ENCODE results near the gene HBB. TPM values are rescaled to one million over a fixed set of nuclear protein-coding genes. Genes with fewer than 3 reads are reported as not detected.

The HBB gene
- total RNA-seq, 1 donor from 2014 or later = not detected

DNA sequence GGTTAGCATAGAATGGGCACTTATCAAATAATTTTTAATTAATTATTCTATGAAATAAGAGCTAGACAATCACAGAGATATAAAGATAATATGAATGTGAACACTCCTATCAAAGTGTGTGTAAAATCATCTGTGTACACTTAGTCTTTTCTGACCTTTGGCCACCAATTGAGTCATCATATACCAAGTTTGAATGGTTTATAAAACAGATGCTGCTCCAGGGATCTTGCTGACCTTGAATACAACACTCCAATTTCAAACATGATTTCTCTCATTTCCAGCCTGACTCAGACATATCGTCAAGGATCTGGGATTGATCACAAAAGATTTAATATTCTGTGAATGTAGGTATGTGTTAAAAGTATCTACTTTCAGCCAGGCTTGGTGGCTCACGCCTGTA is 23.5 kb downstream of the HBB start:
- no peak overlapping the region for H3K4me3 ChIP-seq (ENCODE audit: low read depth, low read length)
- DNase-seq (ENCODE audit: low read depth) = no peak
- TF ChIP-seq, protein P1, sequence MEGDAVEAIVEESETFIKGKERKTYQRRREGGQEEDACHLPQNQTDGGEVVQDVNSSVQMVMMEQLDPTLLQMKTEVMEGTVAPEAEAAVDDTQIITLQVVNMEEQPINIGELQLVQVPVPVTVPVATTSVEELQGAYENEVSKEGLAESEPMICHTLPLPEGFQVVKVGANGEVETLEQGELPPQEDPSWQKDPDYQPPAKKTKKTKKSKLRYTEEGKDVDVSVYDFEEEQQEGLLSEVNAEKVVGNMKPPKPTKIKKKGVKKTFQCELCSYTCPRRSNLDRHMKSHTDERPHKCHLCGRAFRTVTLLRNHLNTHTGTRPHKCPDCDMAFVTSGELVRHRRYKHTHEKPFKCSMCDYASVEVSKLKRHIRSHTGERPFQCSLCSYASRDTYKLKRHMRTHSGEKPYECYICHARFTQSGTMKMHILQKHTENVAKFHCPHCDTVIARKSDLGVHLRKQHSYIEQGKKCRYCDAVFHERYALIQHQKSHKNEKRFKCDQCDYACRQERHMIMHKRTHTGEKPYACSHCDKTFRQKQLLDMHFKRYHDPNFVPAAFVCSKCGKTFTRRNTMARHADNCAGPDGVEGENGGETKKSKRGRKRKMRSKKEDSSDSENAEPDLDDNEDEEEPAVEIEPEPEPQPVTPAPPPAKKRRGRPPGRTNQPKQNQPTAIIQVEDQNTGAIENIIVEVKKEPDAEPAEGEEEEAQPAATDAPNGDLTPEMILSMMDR (conservative IDR thresholded peaks at IDR 0.05; ENCODE audit: low read depth, low read length) = no peak

DNA sequence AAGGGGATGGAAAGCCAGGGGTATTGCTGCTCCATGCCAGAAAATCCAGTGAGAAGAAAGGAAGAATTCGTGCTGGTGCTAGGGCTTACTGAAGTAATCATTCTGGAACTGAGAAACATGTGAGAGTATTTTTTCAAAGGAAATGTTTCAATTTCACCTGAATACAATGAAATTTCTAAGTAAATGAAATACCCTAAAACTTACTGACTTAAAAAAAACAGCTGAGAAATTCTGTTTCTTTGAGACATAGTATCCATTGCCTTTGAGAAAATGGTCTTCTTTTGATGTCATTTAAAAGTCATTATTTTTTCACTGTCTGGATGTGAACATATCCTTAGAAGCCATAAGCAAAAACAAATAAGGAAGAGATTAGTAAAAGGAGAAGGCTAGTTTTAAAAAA is 26.3 kb downstream of the HBB start, which contains the start of gene OR51V1:
Gene OR51V1, minus strand, starts transcription at position 101 of the 400 bp plus-strand sequence. Its CDS starts 0 bp downstream, at position 101.
- H3K4me3 ChIP-seq (ENCODE audit: low read depth, low read length) = no peak within 1 kb of the TSS
- TF ChIP-seq, protein P1 (conservative IDR thresholded peaks at IDR 0.05; ENCODE audit: low read depth, low read length) = no peak
- DNase-seq (ENCODE audit: low read depth) = no peak

DNA sequence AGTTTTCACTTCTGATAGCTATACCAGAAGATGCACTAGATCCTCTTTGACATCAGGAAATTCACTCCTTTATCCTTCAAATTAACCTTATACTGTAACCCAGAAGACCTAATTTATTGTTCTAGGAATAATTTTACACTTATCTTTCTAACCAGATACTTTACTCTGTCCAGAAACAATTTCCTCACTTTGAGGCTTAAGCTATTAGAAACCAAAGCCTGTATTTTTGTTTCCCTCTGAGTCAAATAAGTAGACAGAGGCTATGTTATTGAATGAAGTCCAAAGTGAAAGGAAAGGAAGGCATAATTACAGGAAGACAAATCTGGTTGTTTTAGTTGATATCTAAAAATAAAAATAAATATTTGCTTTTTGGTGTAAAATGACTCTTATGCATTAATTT is 28.6 kb downstream of the HBB start:
- H3K4me3 ChIP-seq (ENCODE audit: low read depth, low read length) = no peak overlapping the region
- no peak for DNase-seq (ENCODE audit: low read depth)
- TF ChIP-seq, protein P1 (conservative IDR thresholded peaks at IDR 0.05; ENCODE audit: low read depth, low read length) = no peak

DNA sequence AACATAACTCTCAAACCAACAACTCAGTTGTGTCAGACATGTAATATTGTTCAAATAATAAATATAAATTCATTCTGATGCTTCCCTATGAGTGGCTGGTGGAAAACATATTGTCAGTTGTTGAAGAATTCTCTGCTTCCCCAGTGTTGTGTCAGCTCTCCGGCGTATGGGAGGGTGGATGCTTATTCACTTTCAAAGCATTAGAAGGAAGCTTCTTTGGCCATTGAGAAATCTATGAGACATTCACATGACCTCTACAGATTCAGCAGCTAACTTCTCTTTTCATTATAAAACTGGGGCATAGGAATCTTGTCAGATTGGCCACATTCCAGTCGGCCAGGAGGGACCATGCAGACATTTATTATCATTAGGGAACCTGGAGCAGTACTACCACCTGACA is 29.3 kb downstream of the HBB start:
- H3K4me3 ChIP-seq (ENCODE audit: low read depth, low read length) = no peak overlapping the region
- TF ChIP-seq, protein P1 (conservative IDR thresholded peaks at IDR 0.05; ENCODE audit: low read depth, low read length) = no peak

DNA sequence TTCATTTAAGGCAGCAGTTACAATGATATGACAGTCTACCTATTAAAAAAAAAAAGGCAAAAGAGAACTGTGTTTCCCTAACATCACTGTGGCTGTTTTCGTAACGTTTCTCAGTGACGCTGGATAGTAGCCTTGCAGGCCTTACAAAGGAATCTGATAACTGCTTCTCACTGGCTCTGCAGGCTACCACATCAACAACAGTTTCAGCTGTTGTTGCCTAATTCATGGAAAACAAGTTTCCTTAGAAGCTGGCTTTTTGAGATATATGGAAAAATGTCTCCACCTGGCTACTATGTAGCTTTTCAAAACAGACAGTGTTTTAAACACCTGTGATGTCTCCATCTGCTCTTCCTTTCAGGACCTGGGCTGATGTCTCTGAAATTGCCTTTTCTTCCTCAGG is 30.1 kb downstream of the HBB start:
- no peak overlapping the region for H3K4me3 ChIP-seq (ENCODE audit: low read depth, low read length)
- DNase-seq (ENCODE audit: low read depth) = no peak
- TF ChIP-seq, protein P1 (conservative IDR thresholded peaks at IDR 0.05; ENCODE audit: low read depth, low read length) = no peak

More for the DNA sequence above, 29.3 kb downstream of the HBB start:
- DNase-seq (ENCODE audit: low read depth) = no peak

DNA sequence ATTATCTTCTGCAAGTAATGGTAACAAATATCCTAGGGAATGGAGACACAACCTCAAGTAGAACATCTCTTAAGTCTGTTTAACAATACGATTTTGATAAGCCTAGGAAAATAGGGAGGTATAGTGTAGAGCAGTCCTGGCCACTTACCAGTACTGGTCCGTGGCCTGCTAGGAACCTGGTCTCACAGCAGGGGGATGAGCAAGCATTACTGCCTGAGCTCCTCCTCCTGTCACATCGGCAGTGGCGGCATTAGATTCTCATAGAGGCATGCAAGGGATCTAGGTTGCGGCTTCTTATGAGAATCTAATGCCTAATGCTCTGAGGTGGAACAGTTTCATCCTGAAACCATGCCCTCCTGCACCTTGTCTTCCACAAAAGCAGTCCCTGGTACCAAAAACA is 30.8 kb downstream of the HBB start:
- no peak for DNase-seq (ENCODE audit: low read depth)
- H3K4me3 ChIP-seq (ENCODE audit: low read depth, low read length) = no peak overlapping the region
- TF ChIP-seq, protein P1 (conservative IDR thresholded peaks at IDR 0.05; ENCODE audit: low read depth, low read length) = no peak

DNA sequence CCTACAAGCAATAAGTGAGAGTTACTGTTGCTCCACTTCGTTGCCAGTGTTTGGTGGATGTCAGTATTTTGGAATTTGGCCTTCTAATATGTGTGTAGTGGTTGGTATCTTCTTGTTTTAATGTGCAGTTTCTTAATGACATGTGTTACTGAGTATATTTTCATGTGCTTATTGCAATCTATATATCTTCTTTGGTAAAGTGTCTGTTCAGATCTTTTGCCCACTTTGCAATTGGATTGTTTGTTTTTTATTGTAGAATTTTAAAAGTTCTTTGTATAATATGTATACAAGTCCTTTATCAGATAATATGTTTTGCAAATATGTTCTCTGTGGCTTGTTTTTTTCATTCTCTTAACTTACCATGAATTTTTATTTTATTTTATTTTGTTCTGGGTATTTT is 34.1 kb downstream of the HBB start:
- DNase-seq (ENCODE audit: low read depth) = no peak
- H3K4me3 ChIP-seq (ENCODE audit: low read depth, low read length) = no peak overlapping the region

More for the DNA sequence above, 34.1 kb downstream of the HBB start:
- TF ChIP-seq, protein P1 (conservative IDR thresholded peaks at IDR 0.05; ENCODE audit: low read depth, low read length) = no peak
